ENCODE data around the gene CR2. TPM values are rescaled to one million over a fixed set of nuclear protein-coding genes. Genes with fewer than 3 reads are reported as not detected.
"Not testable (repeated sequence)": the region's sequence is repeated elsewhere in the genome, so short reads cannot be mapped to it uniquely, and the experiment has no call there.

The CR2 gene
- total RNA-seq, 2 donors from 2014 or later: not detected

DNA sequence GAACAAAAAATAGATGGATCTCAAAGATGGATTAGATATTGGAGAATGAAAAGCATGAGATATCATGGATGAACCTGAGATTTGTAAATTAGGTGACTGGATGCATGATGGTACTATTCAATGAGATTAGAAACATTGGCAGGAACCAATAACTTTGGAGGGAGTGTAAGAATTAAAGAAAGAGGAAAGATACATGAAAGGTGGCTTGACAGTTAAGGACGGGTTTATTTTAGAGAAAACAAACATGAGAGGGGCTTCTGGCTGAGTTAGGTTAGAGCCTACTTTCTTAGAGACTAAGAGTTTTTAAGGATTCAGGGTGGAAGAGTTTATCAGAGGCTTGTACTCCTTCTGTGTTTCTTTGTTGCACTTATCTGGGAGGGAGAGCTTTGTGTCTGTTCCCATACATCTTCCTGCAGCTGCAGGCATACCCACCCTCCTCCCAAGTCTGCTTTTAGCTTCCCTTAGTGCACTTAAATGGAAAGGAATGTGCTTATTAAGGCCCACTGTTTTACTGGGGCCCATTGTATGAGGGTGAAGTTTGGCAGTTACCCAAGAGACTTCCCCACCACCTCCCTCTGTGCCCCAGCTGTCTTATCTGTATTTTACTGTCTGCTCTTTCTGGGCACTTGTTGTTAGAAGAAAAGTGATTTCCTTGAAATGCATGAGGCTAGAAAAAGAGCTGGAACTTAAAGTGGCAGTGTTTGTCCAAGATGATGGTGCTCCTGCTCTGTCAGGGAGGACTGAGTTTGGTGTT is 26.1 kb upstream of the CR2 start:
- DNase-seq (ENCODE audit: low spot score) (no peak), ATAC-seq (no peak)
- no peaks in the 10 kb centered on the region for H3K9me3 Mint-ChIP-seq

DNA sequence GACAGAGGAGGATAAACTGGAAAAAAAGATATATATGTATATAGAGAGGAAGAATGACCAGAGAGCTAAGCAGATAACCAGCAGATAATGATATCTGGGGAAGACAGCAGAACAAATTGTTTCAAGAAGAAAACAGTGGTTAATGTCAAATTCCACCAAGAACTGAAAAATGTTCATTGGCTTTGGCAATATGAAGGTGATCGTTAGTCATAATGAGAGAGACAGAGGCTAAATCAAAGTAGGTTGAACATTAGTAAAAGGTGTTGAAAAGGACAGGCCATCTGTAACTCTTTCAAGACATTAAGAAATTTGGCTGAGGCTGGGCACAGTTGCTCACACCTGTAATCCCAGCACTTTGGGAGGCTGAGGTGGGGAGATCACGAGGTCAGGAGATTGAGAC is 25.3 kb upstream of the CR2 start:
- no peak overlapping the region for H3K4me3 Mint-ChIP-seq
- H3K4me1 Mint-ChIP-seq (ENCODE audit: low read depth in 2 of 2): no peaks in the 10 kb centered on the region
- peaks cover 34 to 40% of the 10 kb centered on the region in 2 donors for H3K27me3 Mint-ChIP-seq
- DNase-seq (ENCODE audit: low spot score) (no peak), ATAC-seq (no peak)
- H3K36me3 Mint-ChIP-seq: no peaks in the 10 kb centered on the region
- H3K27ac Mint-ChIP-seq: no peak overlapping the region
- no peaks in the 10 kb centered on the region for H3K9me3 Mint-ChIP-seq

More for the DNA sequence above, 26.1 kb upstream of the CR2 start:
- no peaks in the 10 kb centered on the region for H3K36me3 Mint-ChIP-seq
- no peaks in the 10 kb centered on the region for H3K4me1 Mint-ChIP-seq (ENCODE audit: low read depth in 2 of 2)
- H3K27me3 Mint-ChIP-seq: peaks cover 33 to 39% of the 10 kb centered on the region in 2 donors
- no peak overlapping the region for H3K4me3 Mint-ChIP-seq
- H3K27ac Mint-ChIP-seq: no peak overlapping the region

DNA sequence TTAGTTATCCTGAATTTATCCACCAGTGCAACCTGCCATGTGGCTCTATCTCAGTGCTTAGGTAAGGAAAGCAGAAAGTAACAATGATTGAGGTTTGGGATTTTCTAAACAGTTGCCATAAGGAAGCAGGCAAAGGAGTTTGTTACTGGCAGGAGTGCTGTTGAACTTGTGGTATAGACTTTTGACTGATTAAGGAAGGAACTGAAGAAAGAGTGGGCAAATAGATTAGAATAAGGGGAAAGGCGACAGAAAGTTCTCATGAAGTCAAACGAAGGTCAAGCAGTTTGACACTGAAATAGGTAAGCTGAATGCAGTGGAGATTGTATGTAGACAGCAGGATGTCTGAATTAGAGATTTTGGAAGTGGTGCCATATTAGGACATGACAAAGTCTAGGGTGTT is 24.2 kb upstream of the CR2 start:
- peaks cover 41 to 49% of the 10 kb centered on the region in 2 donors for H3K27me3 Mint-ChIP-seq
- H3K36me3 Mint-ChIP-seq: no peaks in the 10 kb centered on the region
- no peak overlapping the region for H3K27ac Mint-ChIP-seq
- no peaks in the 10 kb centered on the region for H3K4me1 Mint-ChIP-seq (ENCODE audit: low read depth in 2 of 2)
- H3K9me3 Mint-ChIP-seq: no peaks in the 10 kb centered on the region
- H3K4me3 Mint-ChIP-seq: no peak overlapping the region
- DNase-seq (ENCODE audit: low spot score): no peak
- ATAC-seq: no peak

DNA sequence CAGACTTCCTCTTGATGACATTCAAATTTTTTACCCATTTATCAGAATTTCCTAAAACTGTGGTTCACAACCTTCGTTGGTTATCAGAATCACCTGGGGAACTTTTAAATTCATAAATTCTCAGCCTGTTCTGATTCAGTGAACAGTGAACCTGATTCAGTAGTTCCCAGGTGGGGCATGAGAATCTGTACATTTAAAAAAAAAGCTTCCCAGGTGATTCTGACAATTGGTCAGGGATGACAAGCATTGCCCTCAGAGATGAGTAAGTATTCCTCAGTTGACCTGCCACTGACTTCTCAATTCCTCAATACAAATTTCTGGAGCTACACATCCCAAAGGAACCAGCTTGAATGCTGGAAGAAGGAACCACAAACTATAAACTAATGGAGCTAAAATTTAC is 23.5 kb upstream of the CR2 start:
- ATAC-seq (no peak), DNase-seq (ENCODE audit: low spot score) (no peak)
- H3K4me3 Mint-ChIP-seq: no peak overlapping the region
- no peaks in the 10 kb centered on the region for H3K9me3 Mint-ChIP-seq
- H3K36me3 Mint-ChIP-seq: no peaks in the 10 kb centered on the region
- H3K27ac Mint-ChIP-seq: no peak overlapping the region
- H3K27me3 Mint-ChIP-seq: peaks cover 35 to 43% of the 10 kb centered on the region in 2 donors
- H3K4me1 Mint-ChIP-seq (ENCODE audit: low read depth in 2 of 2): no peaks in the 10 kb centered on the region

DNA sequence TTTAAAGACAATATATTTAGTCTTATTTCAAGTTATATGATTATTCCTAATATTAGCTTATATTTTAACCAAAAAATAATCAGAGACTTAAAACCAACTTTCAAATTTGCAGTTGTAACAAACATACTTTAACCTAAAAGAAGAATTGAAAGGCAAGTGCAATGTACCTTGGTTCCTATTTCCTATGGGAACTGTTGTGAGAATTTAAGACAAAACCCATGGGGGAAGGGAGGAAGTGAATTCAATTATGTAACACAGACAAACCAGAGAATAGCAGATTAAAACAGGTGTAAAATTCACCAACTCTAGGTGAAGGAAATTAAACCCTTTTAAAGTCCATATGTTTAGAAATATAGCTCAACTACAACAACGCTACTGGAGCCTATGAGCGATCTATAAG is 22.6 kb upstream of the CR2 start:
- H3K9me3 Mint-ChIP-seq: no peaks in the 10 kb centered on the region
- peaks cover 38 to 51% of the 10 kb centered on the region in 2 donors for H3K27me3 Mint-ChIP-seq
- no peak for DNase-seq (ENCODE audit: low spot score)
- H3K27ac Mint-ChIP-seq: no peak overlapping the region
- no peaks in the 10 kb centered on the region for H3K36me3 Mint-ChIP-seq
- H3K4me3 Mint-ChIP-seq: no peak overlapping the region
- no peaks in the 10 kb centered on the region for H3K4me1 Mint-ChIP-seq (ENCODE audit: low read depth in 2 of 2)
- ATAC-seq: no peak

DNA sequence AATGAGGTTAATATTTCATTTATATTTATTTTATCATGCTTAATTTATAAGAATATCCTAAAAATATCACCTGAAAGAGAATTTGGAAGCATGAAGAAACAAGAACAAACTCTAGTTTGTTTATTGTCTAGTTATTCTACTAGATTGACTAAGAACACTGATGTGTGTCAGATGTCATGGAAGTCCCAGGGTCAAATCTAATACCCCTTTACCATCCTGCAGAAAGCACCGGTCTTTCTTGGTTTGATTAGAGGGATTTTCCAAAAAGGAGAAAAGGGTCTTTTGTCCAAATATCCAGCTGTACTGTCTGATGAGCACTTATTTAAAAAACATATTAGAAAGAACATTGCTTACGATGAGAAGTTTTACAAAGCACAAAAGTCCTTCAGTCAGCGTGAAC is 20.7 kb upstream of the CR2 start:
- DNase-seq (ENCODE audit: low spot score): no peak

DNA sequence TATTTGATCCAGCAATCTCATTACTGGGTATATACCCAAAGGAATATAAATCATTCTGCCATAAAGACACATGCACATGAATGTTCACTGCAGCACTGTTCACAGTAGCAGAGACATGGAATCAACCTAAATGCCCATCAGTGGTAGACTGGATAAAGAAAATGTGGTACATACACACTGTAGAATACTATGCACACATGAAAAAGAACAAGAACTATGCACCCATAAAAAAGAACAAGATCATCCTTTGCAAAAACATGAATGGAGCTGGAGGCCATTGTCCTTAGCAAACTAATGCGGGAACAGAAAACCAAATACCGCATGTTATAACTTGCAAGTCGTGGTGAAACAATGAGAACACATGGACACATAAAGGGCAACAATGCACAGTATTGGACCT is 17.4 kb upstream of the CR2 start:
- H3K4me3 Mint-ChIP-seq; H3K4me1 Mint-ChIP-seq (ENCODE audit: low read depth in 2 of 2); H3K27ac Mint-ChIP-seq; H3K9me3 Mint-ChIP-seq; H3K36me3 Mint-ChIP-seq; ATAC-seq; DNase-seq (ENCODE audit: low spot score): not testable (repeated sequence)
- H3K27me3 Mint-ChIP-seq: peaks cover 18 to 39% of the 10 kb centered on the region in 2 donors

More for the DNA sequence above, 20.7 kb upstream of the CR2 start:
- Mint-ChIP-seq H3K36me3 (no peaks in the 10 kb centered on the region), H3K27ac (no peak overlapping the region), H3K4me3 (no peak overlapping the region), H3K4me1 (ENCODE audit: low read depth in 2 of 2) (no peaks in the 10 kb centered on the region), H3K27me3 (peaks cover 26 to 41% of the 10 kb centered on the region in 2 donors), H3K9me3 (no peaks in the 10 kb centered on the region)
- ATAC-seq: no peak

DNA sequence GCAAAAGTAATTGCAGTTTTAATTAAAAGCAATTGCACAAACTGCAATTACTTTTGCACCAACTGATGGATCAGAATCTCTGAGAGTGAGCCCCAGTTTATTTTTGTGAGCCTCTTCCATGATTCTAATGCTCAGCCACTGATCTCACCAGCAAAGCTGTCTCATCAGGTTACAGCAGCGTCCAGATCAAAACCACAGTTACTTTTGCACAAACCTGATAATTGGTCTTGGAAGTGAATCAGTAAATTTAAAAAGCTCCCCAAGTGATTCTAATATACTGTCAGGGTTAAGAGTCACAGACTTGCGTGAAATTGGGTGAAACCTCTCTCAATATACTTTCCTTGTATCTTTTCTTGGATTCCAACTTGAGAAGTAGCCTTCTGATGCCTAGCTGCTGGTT is 13.5 kb upstream of the CR2 start:
- no peaks in the 10 kb centered on the region for H3K4me1 Mint-ChIP-seq (ENCODE audit: low read depth in 2 of 2)
- ATAC-seq (no peak), DNase-seq (ENCODE audit: low spot score) (no peak)
- no peaks in the 10 kb centered on the region for H3K9me3 Mint-ChIP-seq
- no peak overlapping the region for H3K4me3 Mint-ChIP-seq
- no peaks in the 10 kb centered on the region for H3K36me3 Mint-ChIP-seq
- no peak overlapping the region for H3K27ac Mint-ChIP-seq
- H3K27me3 Mint-ChIP-seq: peaks cover 16 to 33% of the 10 kb centered on the region in 2 donors

DNA sequence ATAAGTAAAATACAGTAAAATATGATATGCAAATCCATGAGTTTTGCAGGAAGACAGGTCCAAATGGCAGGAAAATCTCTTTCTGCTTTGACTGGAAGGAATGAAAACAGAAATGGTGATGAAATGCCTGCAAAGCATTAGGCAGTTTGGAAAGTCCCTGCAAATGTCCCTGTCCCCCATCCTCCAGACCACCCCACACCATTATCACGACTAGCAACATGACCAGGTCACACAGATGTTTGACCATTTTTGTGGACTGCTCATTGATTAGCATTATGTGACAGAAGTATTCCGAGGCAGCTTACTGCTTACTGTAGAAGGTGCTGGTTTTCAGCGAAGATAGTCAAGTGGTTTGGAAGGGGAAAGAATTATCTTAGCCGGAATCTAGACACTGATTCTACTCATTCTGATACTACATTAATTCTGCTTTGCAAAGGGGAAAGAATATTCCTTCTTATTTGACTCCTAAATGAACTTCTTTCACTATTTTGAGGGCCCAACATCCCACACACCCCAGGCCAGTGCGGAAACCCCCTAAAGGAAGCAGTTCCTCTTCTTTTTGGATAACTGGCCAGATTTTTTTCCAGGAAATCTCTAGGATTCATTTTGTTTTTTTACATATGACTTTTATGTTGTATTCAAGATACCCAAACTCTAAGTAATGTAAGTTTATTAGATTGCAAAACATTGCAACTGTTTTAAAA is 9.5 kb upstream of the CR2 start:
- no peaks in the 10 kb centered on the region for H3K9me3 Mint-ChIP-seq
- no peak for ATAC-seq
- no peak overlapping the region for H3K27ac Mint-ChIP-seq

DNA sequence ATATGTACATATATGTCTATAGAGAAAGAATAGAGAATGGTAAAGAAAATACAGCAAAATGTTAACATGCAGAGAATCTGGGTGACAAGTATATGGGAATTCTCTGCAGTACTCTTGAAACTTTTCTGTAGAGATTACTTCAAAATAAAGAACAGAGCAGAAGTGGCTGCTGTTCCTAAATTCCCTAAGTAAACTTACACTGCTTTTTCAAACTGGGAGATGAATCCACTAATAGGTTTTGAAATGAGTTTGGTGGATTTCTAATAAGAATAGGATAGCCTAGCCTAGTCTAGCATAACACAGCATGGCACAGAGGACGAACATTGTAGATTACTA is 450 bp upstream of the CR2 start:
- Mint-ChIP-seq H3K36me3 (no peaks in the 10 kb centered on the region), H3K27me3 (peaks cover 25 to 28% of the 10 kb centered on the region in 2 donors)
- DNase-seq (ENCODE audit: low spot score): no peak

More for the DNA sequence above, 9.5 kb upstream of the CR2 start:
- peaks cover 4% of the 10 kb centered on the region for H3K36me3 Mint-ChIP-seq
- DNase-seq (ENCODE audit: low spot score): no peak
- H3K4me1 Mint-ChIP-seq (ENCODE audit: low read depth in 2 of 2): no peaks in the 10 kb centered on the region
- H3K4me3 Mint-ChIP-seq: no peak overlapping the region
- peaks cover 19 to 30% of the 10 kb centered on the region in 2 donors for H3K27me3 Mint-ChIP-seq

DNA sequence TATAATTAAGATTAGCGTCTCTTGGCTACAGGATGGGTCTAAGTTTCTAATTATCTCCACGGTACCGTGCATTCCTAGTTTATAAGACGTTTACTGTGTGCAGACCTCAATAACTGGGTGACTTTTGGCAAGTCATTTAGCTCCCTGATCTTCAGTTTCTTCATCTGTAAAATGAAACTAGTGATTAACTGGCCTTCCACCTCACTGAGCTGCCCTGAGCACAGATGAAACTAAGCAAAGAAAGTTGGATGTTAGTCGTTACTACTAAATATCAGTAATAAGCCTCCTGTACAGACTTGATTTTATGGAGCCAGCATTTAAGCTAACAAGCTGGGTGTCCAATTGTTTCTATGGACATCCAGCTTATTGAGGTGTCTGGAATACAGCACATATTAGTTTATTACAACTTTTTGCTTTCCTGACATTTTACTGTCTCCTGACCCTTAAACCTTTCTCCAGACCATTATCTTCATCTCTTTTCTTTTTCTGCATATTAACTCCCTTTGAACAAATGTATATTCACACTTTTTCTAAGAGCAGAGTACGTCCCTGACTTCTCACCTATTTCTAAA is 1.1 kb downstream of the CR2 start:
- DNase-seq (ENCODE audit: low spot score): no peak
- H3K9me3 Mint-ChIP-seq: no peaks in the 10 kb centered on the region
- no peak for ATAC-seq
- H3K27me3 Mint-ChIP-seq: peaks cover 18 to 19% of the 10 kb centered on the region in 2 donors
- no peak overlapping the region for H3K27ac Mint-ChIP-seq
- H3K4me3 Mint-ChIP-seq: peak overlapping the region; percentile 13
- H3K4me1 Mint-ChIP-seq (ENCODE audit: low read depth in 2 of 2): peaks cover 3 to 6% of the 10 kb centered on the region in 2 donors
- no peaks in the 10 kb centered on the region for H3K36me3 Mint-ChIP-seq

More for the DNA sequence above, 450 bp upstream of the CR2 start:
- Mint-ChIP-seq H3K4me1 (ENCODE audit: low read depth in 2 of 2) (peaks cover 3 to 6% of the 10 kb centered on the region in 2 donors), H3K9me3 (no peaks in the 10 kb centered on the region), H3K4me3 (peak overlapping the region; percentile 44), H3K27ac (no peak overlapping the region)
- ATAC-seq: no peak

DNA sequence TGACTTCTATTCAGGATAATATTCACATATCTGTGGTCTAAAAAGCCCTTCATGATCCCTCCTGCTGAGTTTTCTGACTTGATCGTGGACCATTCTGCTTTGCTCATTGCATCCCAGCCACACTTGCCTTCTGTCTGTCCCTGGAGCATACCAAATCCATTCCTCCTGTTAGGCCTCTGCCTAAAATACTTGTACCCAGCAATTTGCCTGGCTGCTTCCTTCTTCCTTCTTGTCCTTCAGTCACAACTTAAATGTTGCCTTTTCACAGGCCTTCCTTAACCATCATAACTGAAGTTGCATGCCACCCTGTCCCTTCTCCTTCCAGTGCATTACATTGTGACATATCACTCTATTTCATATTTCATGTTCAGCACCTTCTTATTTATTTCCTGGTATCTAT is 4.3 kb downstream of the CR2 start:
- no peak overlapping the region for H3K4me3 Mint-ChIP-seq
- H3K36me3 Mint-ChIP-seq: no peaks in the 10 kb centered on the region
- no peaks in the 10 kb centered on the region for H3K9me3 Mint-ChIP-seq
- no peak overlapping the region for H3K27ac Mint-ChIP-seq
- no peak for DNase-seq (ENCODE audit: low spot score)
- ATAC-seq: no peak
- peaks cover 3 to 6% of the 10 kb centered on the region in 2 donors for H3K4me1 Mint-ChIP-seq (ENCODE audit: low read depth in 2 of 2)
- H3K27me3 Mint-ChIP-seq: peaks cover 7 to 12% of the 10 kb centered on the region in 2 donors

DNA sequence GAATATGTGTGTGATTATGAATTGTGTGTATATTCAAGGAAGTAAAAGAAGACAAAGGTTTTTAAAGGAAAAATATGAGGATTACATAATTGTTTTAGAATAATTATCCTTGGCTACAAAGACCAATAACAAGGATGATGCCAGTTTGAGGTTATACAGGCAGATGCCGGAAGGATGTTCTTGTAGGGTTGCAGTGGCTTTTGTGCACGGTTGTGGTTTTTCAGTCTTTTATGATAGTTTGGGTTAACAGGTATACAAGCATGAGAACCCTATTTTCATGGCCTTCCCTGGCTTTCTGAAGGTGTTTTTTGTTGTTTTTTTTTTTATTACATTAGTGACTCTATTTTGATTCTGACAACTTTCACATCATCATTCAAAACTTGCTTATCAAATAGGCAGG is 4.9 kb downstream of the CR2 start:
- no peak for ATAC-seq

DNA sequence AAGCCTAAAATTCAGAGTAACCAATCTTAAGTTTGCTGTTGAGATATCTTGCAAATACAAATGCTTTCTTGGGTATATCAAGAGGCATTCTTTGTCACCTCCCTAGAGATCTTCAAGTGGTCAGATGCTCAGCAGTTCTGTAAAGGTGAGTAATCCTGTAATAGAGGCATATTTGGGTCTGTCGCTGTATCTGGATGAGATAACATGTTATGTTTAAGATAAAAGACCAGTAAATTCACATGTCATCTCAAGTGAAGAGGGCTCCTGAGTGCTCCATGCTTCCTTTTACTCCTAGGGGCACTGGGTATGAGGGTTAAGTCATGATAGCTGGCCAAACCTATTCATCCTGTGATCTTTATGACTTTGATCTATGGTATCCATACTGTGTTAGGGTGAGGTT is 7.5 kb downstream of the CR2 start:
- Mint-ChIP-seq H3K27me3 (peaks cover 16 to 18% of the 10 kb centered on the region in 2 donors), H3K36me3 (no peaks in the 10 kb centered on the region), H3K4me1 (ENCODE audit: low read depth in 2 of 2) (no peaks in the 10 kb centered on the region), H3K4me3 (no peak overlapping the region), H3K9me3 (no peaks in the 10 kb centered on the region), H3K27ac (no peak overlapping the region)
- ATAC-seq (no peak), DNase-seq (ENCODE audit: low spot score) (no peak)

More for the DNA sequence above, 4.9 kb downstream of the CR2 start:
- no peak overlapping the region for H3K27ac Mint-ChIP-seq
- peaks cover 7 to 14% of the 10 kb centered on the region in 2 donors for H3K27me3 Mint-ChIP-seq
- H3K4me1 Mint-ChIP-seq (ENCODE audit: low read depth in 2 of 2): peaks cover 3 to 6% of the 10 kb centered on the region in 2 donors
- H3K9me3 Mint-ChIP-seq: no peaks in the 10 kb centered on the region
- no peak overlapping the region for H3K4me3 Mint-ChIP-seq
- no peak for DNase-seq (ENCODE audit: low spot score)
- H3K36me3 Mint-ChIP-seq: no peaks in the 10 kb centered on the region

All from natural killer cell treated with Interleukin-12 subunit alpha and Interleukin-12 subunit beta and Interleukin-15 and Interleukin-18, amount 100 ng/mL, for 72 hours (primary cell).